GM23338 (cell line): ENCODE results near the gene CGGBP1. TPM values are rescaled to one million over a fixed set of nuclear protein-coding genes. Genes with fewer than 3 reads are reported as not detected.

Source experiments
- ATAC-seq: fragments of 200-7000 bp; cut with Tn5 transposase; 3 replicates; pipeline ENCODE4 v1.9.1; 2020
- DNase-seq: peaks from one replicate; pipeline ENCODE4 v3.0.0-alpha.2; 2015; ENCODE audit warnings: low spot score
- H2AFZ ChIP-seq: fragments of 200-600 bp; sonication (generic); 2 replicates; pipeline ENCODE4 v1.8.0; 2016; ENCODE audit warnings: antibody characterized with exemption, mild to moderate bottlenecking, moderate library complexity
- H3F3A ChIP-seq: fragments of 200-600 bp; sonication (generic); replicated peaks from 2 replicates; pipeline ENCODE4 v1.8.0; 2017; ENCODE audit warnings: antibody characterized with exemption, mixed run types, low read depth
- H3K27ac ChIP-seq: fragments of 200-600 bp; sonication (generic); 2 replicates; pipeline ENCODE4 v1.6.1; 2016; ENCODE audit warnings: low read depth
- H3K27me3 ChIP-seq: fragments of 200-600 bp; sonication (generic); 2 replicates; pipeline ENCODE4 v1.8.0; 2016; ENCODE audit warnings: mild to moderate bottlenecking, mixed run types, moderate library complexity; ENCODE audit not compliant: insufficient read depth
- H3K36me3 ChIP-seq: fragments of 200-600 bp; sonication (generic); 2 replicates; pipeline ENCODE4 v1.8.0; 2016; ENCODE audit warnings: mild to moderate bottlenecking; ENCODE audit not compliant: insufficient read depth
- H3K4me1 ChIP-seq: fragments of 200-600 bp; sonication (generic); 2 replicates; pipeline ENCODE4 v1.8.0; 2016; ENCODE audit warnings: mild to moderate bottlenecking, moderate library complexity; ENCODE audit not compliant: insufficient read depth
- H3K4me2 ChIP-seq: fragments of 200-600 bp; sonication (generic); 2 replicates; pipeline ENCODE4 v1.7.1; 2017; ENCODE audit warnings: mixed run types
- H3K4me3 ChIP-seq: fragments of 200-600 bp; sonication (generic); 2 replicates; pipeline ENCODE4 v1.6.1; 2016; ENCODE audit warnings: mixed run types
- H3K79me2 ChIP-seq: fragments of 200-600 bp; sonication (generic); replicated peaks from 2 replicates; pipeline ENCODE4 v1.8.0; 2017; ENCODE audit warnings: mild to moderate bottlenecking; ENCODE audit not compliant: insufficient read depth
- H3K9me2 ChIP-seq: fragments of 200-600 bp; sonication (generic); 2 replicates; pipeline ENCODE4 v1.8.0; 2017; ENCODE audit not compliant: insufficient read depth
- H4K20me1 ChIP-seq: fragments of 200-600 bp; sonication (generic); replicated peaks from 2 replicates; pipeline ENCODE4 v1.8.0; 2017; ENCODE audit warnings: mild to moderate bottlenecking; ENCODE audit not compliant: insufficient read depth
- H3K27ac Mint-ChIP-seq: 2 replicates; pipeline ENCODE4 v1.8.0; 2020; ENCODE audit warnings: inconsistent platforms, mild to moderate bottlenecking, moderate library complexity, mixed read lengths
- H3K27me3 Mint-ChIP-seq: 3 replicates; pipeline ENCODE4 v1.8.0; 2022; ENCODE audit warnings: low read depth, mild to moderate bottlenecking, moderate library complexity, mixed read lengths, inconsistent platforms; ENCODE audit not compliant: insufficient read depth, poor library complexity
- H3K36me3 Mint-ChIP-seq: 3 replicates; pipeline ENCODE4 v1.8.0; 2021; ENCODE audit warnings: low read depth, mild to moderate bottlenecking, inconsistent platforms, moderate library complexity, mixed read lengths
- H3K4me1 Mint-ChIP-seq: 3 replicates; pipeline ENCODE4 v1.8.0; 2020; ENCODE audit warnings: mild to moderate bottlenecking, inconsistent platforms, mixed read lengths
- H3K4me3 Mint-ChIP-seq: 3 replicates; pipeline ENCODE4 v1.8.0; 2021; ENCODE audit warnings: moderate library complexity, mild to moderate bottlenecking, inconsistent platforms, mixed read lengths
- H3K9me3 Mint-ChIP-seq: 3 replicates; pipeline ENCODE4 v1.8.0; 2020; ENCODE audit warnings: moderate library complexity, mild to moderate bottlenecking, inconsistent platforms, mixed read lengths
- CREB1 ChIP-seq: fragments of 250-450 bp; sonication (Bioruptor Pico); IDR thresholded peaks from 2 replicates; pipeline ENCODE4 v1.5.0; 2020; ENCODE audit warnings: low read depth, mild to moderate bottlenecking, moderate library complexity
- CTCF ChIP-seq, 2 experiments: fragments of 200-600 bp in 1 of 2; sonication (generic) in 1 of 2; conservative IDR thresholded peaks; 2 replicates each; pipeline versions ENCODE4 v1.5.1 to v1.6.1; 2016 to 2017; ENCODE audit warnings: antibody characterized with exemption in 2 of 2, low read depth in 2 of 2, mild to moderate bottlenecking in 2 of 2, moderate library complexity in 1 of 2
- ETS1 ChIP-seq: IDR thresholded peaks from 2 replicates; pipeline ENCODE4 v1.6.1; 2016; ENCODE audit warnings: antibody characterized with exemption
- EZH2 ChIP-seq: fragments of 200-600 bp; sonication (generic); IDR thresholded peaks from one replicate; pipeline ENCODE4 v1.8.0; 2017; ENCODE audit warnings: antibody characterized with exemption, mild to moderate bottlenecking, low read depth; ENCODE audit not compliant: unreplicated experiment
- EZH2phosphoT487 ChIP-seq: fragments of 200-600 bp; sonication (generic); IDR thresholded peaks from one replicate; pipeline ENCODE4 v1.8.1; 2018; ENCODE audit warnings: antibody characterized with exemption; ENCODE audit not compliant: unreplicated experiment
- JUNB ChIP-seq: IDR thresholded peaks from one replicate; pipeline ENCODE4 v1.6.1; 2016; ENCODE audit warnings: antibody characterized with exemption; ENCODE audit not compliant: unreplicated experiment
- NANOG ChIP-seq: IDR thresholded peaks from 2 replicates; pipeline ENCODE4 v1.6.1; 2016; ENCODE audit warnings: antibody characterized with exemption, borderline replicate concordance
- REST ChIP-seq: IDR thresholded peaks from one replicate; pipeline ENCODE4 v1.6.1; 2018; ENCODE audit warnings: antibody characterized with exemption; ENCODE audit not compliant: unreplicated experiment
- ZNF331 ChIP-seq: fragments of 250-450 bp; sonication (Bioruptor Pico); IDR thresholded peaks from 2 replicates; pipeline ENCODE4 v1.5.0; 2020; ENCODE audit warnings: low read depth, mild to moderate bottlenecking, moderate library complexity
- ZNF462 ChIP-seq: fragments of 250-450 bp; sonication (Bioruptor Pico); IDR thresholded peaks from 2 replicates; pipeline ENCODE4 v1.5.0; 2020; ENCODE audit warnings: mild to moderate bottlenecking, moderate library complexity
- polyA plus RNA-seq: library from polyadenylated mRNA; unstranded; fragments of >200 nt; fragmentation: Nextera tagmentation; extraction: Ambion mirVana; gene quantifications from 2 replicates; pipeline ENCODE4 v1.2.1, GENCODE V29; 2016
- total RNA-seq: library from RNA; depleted of rRNA; stranded (reverse); fragments of >200 nt; shearing (Covaris generic); gene quantifications from 2 replicates; pipeline ENCODE4 v1.2.3, GENCODE V29; 2014

Gene CGGBP1
- total and polyA plus RNA-seq, 2 experiments from 2014 or later, result 55.5 to 63.5 TPM

- no peak for TF ChIP-seq ZNF462
- TF ChIP-seq ETS1, result no peak
- TF ChIP-seq ZNF331 (CRISPR knock-in tag), result no peak
These were observed 20.1 kb upstream of the CGGBP1 start (continued) for GRCh38 chr3:88078932-88079331.

- ATAC-seq, result no peak
- no peak overlapping the region for H3K27ac Mint-ChIP-seq
- H4K20me1 ChIP-seq, result no peaks in the 10 kb centered on the region
- H3K27me3 ChIP-seq, result no peaks in the 10 kb centered on the region
- H3K9me3 Mint-ChIP-seq, result 0 out of 3 replicates have a peak, but pooled peaks cover 2% of the 10 kb centered on the region
- no peaks in the 10 kb centered on the region for H3K9me2 ChIP-seq
- no peak overlapping the region for H2AFZ ChIP-seq
- H3K4me2 ChIP-seq, result no peak overlapping the region
- DNase-seq, result no peak
- H3K4me3 ChIP-seq, result no peak overlapping the region
- H3F3A ChIP-seq, result no peaks in the 10 kb centered on the region
- H3K79me2 ChIP-seq, result peaks cover 52% of the 10 kb centered on the region
- no peak overlapping the region for H3K4me3 Mint-ChIP-seq
- H3K4me1 Mint-ChIP-seq, result peaks cover 2% of the 10 kb centered on the region; the same call in 2 of the 3 replicates
- no peaks in the 10 kb centered on the region for H3K36me3 ChIP-seq
- peaks cover 7% of the 10 kb centered on the region for H3K36me3 Mint-ChIP-seq
- no peak overlapping the region for H3K27ac ChIP-seq
- no peaks in the 10 kb centered on the region for H3K27me3 Mint-ChIP-seq
- H3K4me1 ChIP-seq, result 0 out of 2 replicates have a peak, but pooled peaks cover 3% of the 10 kb centered on the region
- no peak for TF ChIP-seq CREB1 (CRISPR knock-in tag)
- TF ChIP-seq EZH2, result no peak
- no peak for TF ChIP-seq JUNB
- no peak for TF ChIP-seq EZH2phosphoT487
- TF ChIP-seq REST, result no peak
- TF ChIP-seq NANOG, result no peak
- no peak for TF ChIP-seq CTCF (conservative IDR thresholded peaks at IDR 0.05; ENCODE audit: low read depth in 2 of 2)
These were observed 17.9 kb upstream of the CGGBP1 start for GRCh38 chr3:88076712-88077111.
